ENCODE data around the gene NCR1.
"Not testable (repeated sequence)": the region's sequence is repeated elsewhere in the genome, so short reads cannot be mapped to it uniquely, and the experiment has no call there.

The NCR1 gene

GRCh38 chr19:54888239-54888638 is 17.7 kb upstream of the NCR1 start:
- Histone ChIP-seq H3K4me2 (ENCODE audit: low read depth, low read length, poor library complexity, severe bottlenecking) (no peak overlapping the region), H3K27ac (ENCODE audit: low read depth, low read length) (no peak overlapping the region), H4K20me1 (ENCODE audit: low read depth, low read length) (no peaks in the 10 kb centered on the region), H3K79me2 (ENCODE audit: insufficient read depth, low read length) (no peaks in the 10 kb centered on the region), H2AFZ (ENCODE audit: low read depth, low read length, severe bottlenecking) (no peak overlapping the region), H3K9ac (ENCODE audit: low read length) (no peak overlapping the region), H3K4me3 (ENCODE audit: insufficient read depth, low read length, poor library complexity, severe bottlenecking) (no peak overlapping the region), H3K27me3 (ENCODE audit: low read length) (no peaks in the 10 kb centered on the region), H3F3A (ENCODE audit: insufficient read depth) (no peaks in the 10 kb centered on the region), H3K9me2 (replicated peaks; ENCODE audit: insufficient read depth, low read length) (no peaks in the 10 kb centered on the region), H3K9me3 (ENCODE audit: insufficient read depth, low read length) (no peaks in the 10 kb centered on the region), H3K36me3 (ENCODE audit: low read length) (no peaks in the 10 kb centered on the region)
- TF ChIP-seq EZH2phosphoT487 (conservative IDR thresholded peaks at IDR 0.05; ENCODE audit: low read length) (no peak), CTCF (IDR thresholded peaks at IDR 0.05; ENCODE audit: insufficient read depth, low read length, poor library complexity, severe bottlenecking) (no peak)

- no peaks in the 10 kb centered on the region for H4K20me1 ChIP-seq (ENCODE audit: low read depth, low read length)
- no peaks in the 10 kb centered on the region for H3K9me3 ChIP-seq (ENCODE audit: insufficient read depth, low read length)
- H3K27me3 ChIP-seq (ENCODE audit: low read length): no peaks in the 10 kb centered on the region
- no peak overlapping the region for H3K9ac ChIP-seq (ENCODE audit: low read length)
- H2AFZ ChIP-seq (ENCODE audit: low read depth, low read length, severe bottlenecking): no peak overlapping the region
- TF ChIP-seq CTCF (IDR thresholded peaks at IDR 0.05; ENCODE audit: insufficient read depth, low read length, poor library complexity, severe bottlenecking) (no peak), EZH2phosphoT487 (conservative IDR thresholded peaks at IDR 0.05; ENCODE audit: low read length) (no peak)
- no peaks in the 10 kb centered on the region for H3K9me2 ChIP-seq (replicated peaks; ENCODE audit: insufficient read depth, low read length)
- no peak overlapping the region for H3K4me2 ChIP-seq (ENCODE audit: low read depth, low read length, poor library complexity, severe bottlenecking)
- no peaks in the 10 kb centered on the region for H3K79me2 ChIP-seq (ENCODE audit: insufficient read depth, low read length)
- H3K27ac ChIP-seq (ENCODE audit: low read depth, low read length): no peak overlapping the region
- H3K4me3 ChIP-seq (ENCODE audit: insufficient read depth, low read length, poor library complexity, severe bottlenecking): no peak overlapping the region
- no peaks in the 10 kb centered on the region for H3K36me3 ChIP-seq (ENCODE audit: low read length)
- no peaks in the 10 kb centered on the region for H3F3A ChIP-seq (ENCODE audit: insufficient read depth)
Observed at GRCh38 chr19:54889566-54889965, 16.4 kb upstream of the NCR1 start.

GRCh38 chr19:54893406-54893805 is 12.5 kb upstream of the NCR1 start:
- no peak overlapping the region for H3K4me2 ChIP-seq (ENCODE audit: low read depth, low read length, poor library complexity, severe bottlenecking)

GRCh38 chr19:54894106-54894505 is 11.8 kb upstream of the NCR1 start:
- H3K27ac ChIP-seq (ENCODE audit: low read depth, low read length); H3K9me3 ChIP-seq (ENCODE audit: insufficient read depth, low read length); H4K20me1 ChIP-seq (ENCODE audit: low read depth, low read length); H3K9ac ChIP-seq (ENCODE audit: low read length); H3K9me2 ChIP-seq (replicated peaks; ENCODE audit: insufficient read depth, low read length); H3F3A ChIP-seq (ENCODE audit: insufficient read depth); H3K36me3 ChIP-seq (ENCODE audit: low read length); H3K4me2 ChIP-seq (ENCODE audit: low read depth, low read length, poor library complexity, severe bottlenecking); H3K79me2 ChIP-seq (ENCODE audit: insufficient read depth, low read length); H3K27me3 ChIP-seq (ENCODE audit: low read length); H3K4me3 ChIP-seq (ENCODE audit: insufficient read depth, low read length, poor library complexity, severe bottlenecking); H2AFZ ChIP-seq (ENCODE audit: low read depth, low read length, severe bottlenecking): not testable (repeated sequence)

More at GRCh38 chr19:54893406-54893805, 12.5 kb upstream of the NCR1 start:
- no peak overlapping the region for H3K27ac ChIP-seq (ENCODE audit: low read depth, low read length)
- H4K20me1 ChIP-seq (ENCODE audit: low read depth, low read length): no peaks in the 10 kb centered on the region
- H2AFZ ChIP-seq (ENCODE audit: low read depth, low read length, severe bottlenecking): no peak overlapping the region
- no peaks in the 10 kb centered on the region for H3K79me2 ChIP-seq (ENCODE audit: insufficient read depth, low read length)
- TF ChIP-seq CTCF (IDR thresholded peaks at IDR 0.05; ENCODE audit: insufficient read depth, low read length, poor library complexity, severe bottlenecking) (no peak), EZH2phosphoT487 (conservative IDR thresholded peaks at IDR 0.05; ENCODE audit: low read length) (no peak)
- no peaks in the 10 kb centered on the region for H3K9me2 ChIP-seq (replicated peaks; ENCODE audit: insufficient read depth, low read length)
- no peak overlapping the region for H3K4me3 ChIP-seq (ENCODE audit: insufficient read depth, low read length, poor library complexity, severe bottlenecking)
- H3K36me3 ChIP-seq (ENCODE audit: low read length): no peaks in the 10 kb centered on the region
- no peaks in the 10 kb centered on the region for H3K9me3 ChIP-seq (ENCODE audit: insufficient read depth, low read length)
- H3F3A ChIP-seq (ENCODE audit: insufficient read depth): no peaks in the 10 kb centered on the region
- H3K9ac ChIP-seq (ENCODE audit: low read length): no peak overlapping the region
- H3K27me3 ChIP-seq (ENCODE audit: low read length): no peaks in the 10 kb centered on the region

All from SU-DHL-6 (cell line).